OCI-LY7 (cell line): Measurements from ENCODE around the gene TEX2.

Experiments used
- EZH2phosphoT487 ChIP-seq: fragments of 200-600 bp; sonication (generic); IDR thresholded peaks from 2 replicates; pipeline ENCODE4 v1.6.1; 2018; ENCODE audit warnings: low read depth, borderline replicate concordance, mild to moderate bottlenecking, mixed run types, antibody characterized with exemption, low read length, moderate library complexity, mixed read lengths
- TF ChIP-seq, protein P1 (sequence below): fragments of 200-600 bp; sonication (generic); conservative IDR thresholded peaks from 2 replicates; pipeline ENCODE4 v1.5.1; 2014; ENCODE audit warnings: mild to moderate bottlenecking, antibody characterized with exemption, low read length, moderate library complexity, mixed read lengths

DNA sequence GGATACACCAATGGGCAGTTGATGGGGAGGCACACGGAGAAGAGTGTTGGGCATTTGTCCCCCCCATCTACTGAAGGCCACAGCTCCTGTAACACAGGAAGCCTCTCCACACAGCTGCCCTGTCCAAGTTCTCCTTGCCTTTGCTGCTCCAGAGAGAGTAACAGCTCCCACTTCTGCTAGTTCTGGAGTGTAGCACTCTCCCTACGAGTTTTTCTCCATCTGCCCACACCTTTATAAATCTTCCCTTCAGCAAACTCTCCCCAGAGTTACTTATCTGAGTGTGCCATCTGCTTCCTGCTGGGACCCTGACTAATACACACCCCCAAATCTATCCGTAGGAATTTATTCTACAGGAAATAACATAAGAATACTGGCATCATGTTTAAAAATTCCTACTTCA, 90.5 kb downstream of the TEX2 start:
- TF ChIP-seq, protein P1, sequence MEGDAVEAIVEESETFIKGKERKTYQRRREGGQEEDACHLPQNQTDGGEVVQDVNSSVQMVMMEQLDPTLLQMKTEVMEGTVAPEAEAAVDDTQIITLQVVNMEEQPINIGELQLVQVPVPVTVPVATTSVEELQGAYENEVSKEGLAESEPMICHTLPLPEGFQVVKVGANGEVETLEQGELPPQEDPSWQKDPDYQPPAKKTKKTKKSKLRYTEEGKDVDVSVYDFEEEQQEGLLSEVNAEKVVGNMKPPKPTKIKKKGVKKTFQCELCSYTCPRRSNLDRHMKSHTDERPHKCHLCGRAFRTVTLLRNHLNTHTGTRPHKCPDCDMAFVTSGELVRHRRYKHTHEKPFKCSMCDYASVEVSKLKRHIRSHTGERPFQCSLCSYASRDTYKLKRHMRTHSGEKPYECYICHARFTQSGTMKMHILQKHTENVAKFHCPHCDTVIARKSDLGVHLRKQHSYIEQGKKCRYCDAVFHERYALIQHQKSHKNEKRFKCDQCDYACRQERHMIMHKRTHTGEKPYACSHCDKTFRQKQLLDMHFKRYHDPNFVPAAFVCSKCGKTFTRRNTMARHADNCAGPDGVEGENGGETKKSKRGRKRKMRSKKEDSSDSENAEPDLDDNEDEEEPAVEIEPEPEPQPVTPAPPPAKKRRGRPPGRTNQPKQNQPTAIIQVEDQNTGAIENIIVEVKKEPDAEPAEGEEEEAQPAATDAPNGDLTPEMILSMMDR, result no peak
- TF ChIP-seq EZH2phosphoT487, result no peak
